GM13977 (cell line): ENCODE measurements around the gene ITPR2.
"Not testable (repeated sequence)": the region's sequence is repeated elsewhere in the genome, so short reads cannot be mapped to it uniquely, and the experiment has no call there.

Experiments
- DNase-seq: peaks from one replicate; pipeline ENCODE4 v3.0.0; 2012; ENCODE audit warnings: low spot score
- CTCF ChIP-seq: IDR thresholded peaks from 2 replicates; pipeline ENCODE4 v1.5.1; 2012; ENCODE audit warnings: mild to moderate bottlenecking, control low read depth; ENCODE audit not compliant: insufficient read depth; ENCODE audit errors: extremely low read depth, missing control alignments
- in situ Hi-C: fragments of 300-500 bp; cut with MboI; formaldehyde crosslinking; loops from one replicate; pipeline ENCODE4 v1.12.0; 2022; ENCODE audit warnings: low sequenced_read_pairs, low pct_unique_long_range_greater_than_20kb, mixed read lengths, inconsistent platforms; ENCODE audit not compliant: unreplicated experiment

ITPR2 gene

DNA sequence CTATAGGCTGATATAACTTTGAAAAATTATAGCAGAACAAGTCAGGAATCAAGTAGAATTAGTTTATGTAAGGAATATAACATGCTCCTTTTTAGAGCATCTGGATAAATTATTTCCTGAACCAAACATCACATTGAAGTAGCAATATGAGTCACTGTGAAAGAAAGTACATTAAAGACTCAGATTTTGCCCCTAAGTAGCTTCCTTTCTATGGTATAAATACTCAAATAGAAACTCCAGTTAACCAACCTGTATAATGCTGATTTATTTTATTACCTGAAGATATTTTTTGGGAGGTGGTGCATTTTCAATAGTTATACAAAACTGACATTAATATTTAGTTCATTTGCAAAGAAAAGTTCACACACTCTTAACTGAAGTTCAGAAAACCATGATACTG, 312.1 kb downstream of the ITPR2 start:
- in situ Hi-C loops, result no loop called here
- no peak for TF ChIP-seq CTCF
- DNase-seq, result no peak

DNA sequence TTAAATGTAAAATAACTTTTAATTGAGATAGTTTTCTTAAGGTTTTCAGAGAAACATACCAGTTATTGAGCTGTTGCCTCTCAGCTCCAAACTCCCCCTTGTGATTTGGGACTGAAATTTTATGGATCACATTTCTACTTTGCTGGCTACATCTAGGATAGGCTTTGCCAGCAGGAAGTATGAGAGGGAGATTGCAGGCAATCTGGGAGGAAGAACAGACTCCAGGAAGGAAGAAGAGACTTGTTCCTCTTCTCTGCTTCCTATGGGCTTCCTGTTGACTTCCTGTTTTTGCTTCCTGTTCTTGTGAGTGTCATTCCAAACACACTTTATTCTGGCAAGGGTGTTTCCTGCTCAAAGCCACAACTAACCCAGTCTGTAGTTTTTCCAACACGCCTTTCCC, 312.9 kb downstream of the ITPR2 start:
- TF ChIP-seq CTCF, result no peak
- no peak for DNase-seq
- in situ Hi-C loops, result no loop called here

- in situ Hi-C loops, result no loop called here
- no peak for DNase-seq
- no peak for TF ChIP-seq CTCF
These were observed 313.5 kb downstream of the ITPR2 start for GRCh38 chr12:26519462-26519861.

DNA sequence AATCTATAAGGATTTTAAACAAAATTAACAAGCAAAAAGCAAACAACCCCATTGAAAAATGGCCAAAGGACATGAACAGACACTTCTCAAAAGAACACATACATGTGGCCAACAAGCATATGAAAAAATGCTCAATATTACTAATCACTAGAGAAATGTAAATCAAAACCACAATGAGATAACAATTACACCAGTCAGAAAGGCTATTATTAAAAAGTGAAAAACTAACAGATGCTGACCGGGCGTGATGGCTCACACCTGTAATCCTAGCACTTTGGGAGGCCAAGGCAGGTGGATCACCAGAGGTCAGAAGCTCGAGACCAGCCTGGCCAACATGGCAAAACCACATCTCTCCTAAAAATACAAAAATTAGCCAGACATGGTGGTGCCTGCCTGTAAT, 315.7 kb downstream of the ITPR2 start:
- DNase-seq, in situ Hi-C loops: not testable (repeated sequence)

- TF ChIP-seq CTCF, result no peak
- in situ Hi-C loops, result no loop called here
- DNase-seq, result peak; percentile 17
These were observed 318.6 kb downstream of the ITPR2 start for GRCh38 chr12:26514364-26514763.

DNA sequence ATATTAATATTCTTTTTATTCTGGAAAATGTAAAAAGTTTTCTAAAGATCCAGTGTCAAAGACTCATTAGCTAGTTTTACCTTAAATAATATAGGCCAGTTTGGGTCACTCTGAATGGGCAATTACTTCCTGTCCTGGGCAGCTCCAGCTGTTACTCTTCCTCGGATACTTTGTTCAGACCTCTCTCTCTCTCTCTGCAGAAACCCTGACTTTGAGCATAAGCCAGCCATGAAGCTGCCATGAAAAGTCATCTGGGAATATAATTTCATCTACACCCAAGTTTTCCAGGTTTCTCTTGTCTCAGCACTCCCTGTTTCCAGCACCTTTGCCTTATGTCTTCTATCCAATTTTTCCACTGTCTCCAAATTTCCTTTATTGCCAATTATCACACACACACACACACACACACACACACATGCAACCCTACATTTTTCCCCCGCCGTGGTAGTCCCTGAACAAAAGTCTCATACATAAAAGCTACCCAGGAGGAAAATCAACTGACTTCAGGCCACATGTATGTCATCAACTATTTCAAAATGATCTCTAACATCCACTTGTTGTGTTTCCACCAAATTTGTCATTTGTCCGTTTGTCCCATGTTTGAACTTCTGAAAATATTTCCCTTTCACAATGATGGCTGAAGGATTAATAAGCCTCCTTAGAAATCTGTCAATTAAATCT, 319.5 kb downstream of the ITPR2 start:
- DNase-seq, result no peak
- TF ChIP-seq CTCF, result no peak
- in situ Hi-C loops, result no loop called here

DNA sequence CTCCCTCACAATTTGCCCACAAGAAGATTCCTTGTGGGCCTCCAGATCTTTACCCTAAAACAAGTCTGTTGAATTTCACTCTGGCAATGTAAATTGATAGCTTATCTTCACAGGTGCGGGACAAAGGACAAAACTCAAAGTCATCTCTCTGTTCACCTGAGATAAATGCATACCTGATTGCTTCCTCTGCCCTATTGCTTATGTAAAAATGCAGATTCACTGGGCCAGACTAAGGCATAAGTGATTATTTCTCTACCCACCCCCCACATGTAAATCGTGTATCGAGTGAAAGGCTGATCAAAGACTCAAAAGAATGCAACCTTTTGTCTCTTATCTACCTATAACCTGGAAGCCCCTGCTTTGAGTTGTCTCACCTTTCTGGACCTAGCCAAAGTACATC, 320.8 kb downstream of the ITPR2 start:
- TF ChIP-seq CTCF, result no peak
- in situ Hi-C loops, result no loop called here
- no peak for DNase-seq
